Measurements from ENCODE around the gene ATP11B. TPM values are rescaled to one million over a fixed set of nuclear protein-coding genes. Genes with fewer than 3 reads are reported as not detected.
A peak's percentile ranks its signal among the peaks of the same experiment; 100 is the strongest.

ATP11B gene
- total and polyA plus RNA-seq, 5 donors from 2014 or later = 26.8 to 151 (median 39.5) TPM

- Histone ChIP-seq H3K4me3 (ENCODE audit: low read depth, low read length) (no peak overlapping the region), H3K27ac (ENCODE audit: insufficient read depth, low read length, poor library complexity, severe bottlenecking) (no peak overlapping the region), H3K36me3 (ENCODE audit: control insufficient read depth, insufficient read depth, low read length) (no peaks in the 10 kb centered on the region), H3K27me3 (ENCODE audit: control insufficient read depth, insufficient read depth, low read length) (no peaks in the 10 kb centered on the region), H3K9me3 (ENCODE audit: control insufficient read depth in 2 of 2, low read length in 2 of 2) (no peaks in the 10 kb centered on the region), H3K4me1 (ENCODE audit: control insufficient read depth, insufficient read depth, low read length, poor library complexity, severe bottlenecking) (peaks cover 12% of the 10 kb centered on the region)
- Mint-ChIP-seq H3K27me3 (no peaks in the 10 kb centered on the region), H3K36me3 (peaks cover 22% of the 10 kb centered on the region), H3K4me3 (peak overlapping the region in 1 of 4 donors; percentile 51), H3K4me1 (peaks cover 58 to 84% (median 61%) of the 10 kb centered on the region in 4 donors), H3K27ac (no peak overlapping the region), H3K9me3 (no peaks in the 10 kb centered on the region)
- DNase-seq (no peak), ATAC-seq (ENCODE audit: low read depth in 2 of 2) (no peak)
Measured at GRCh38 chr3:182808041-182808770, 14.9 kb downstream of the ATP11B start.

- H3K27ac Mint-ChIP-seq = no peak overlapping the region
Measured at GRCh38 chr3:182809531-182809930, 16.2 kb downstream of the ATP11B start.

GRCh38 chr3:182810574-182811268 is 17.4 kb downstream of the ATP11B start:
- peaks cover 17% of the 10 kb centered on the region for H3K36me3 Mint-ChIP-seq
- H3K4me3 Mint-ChIP-seq = peak overlapping the region in 1 of 4 donors; percentile 3
- peaks cover 41 to 80% (median 61%) of the 10 kb centered on the region in 4 donors for H3K4me1 Mint-ChIP-seq
- no peaks in the 10 kb centered on the region for H3K27me3 Mint-ChIP-seq
- peaks cover 21% of the 10 kb centered on the region for H3K4me1 ChIP-seq (ENCODE audit: control insufficient read depth, insufficient read depth, low read length, poor library complexity, severe bottlenecking)
- DNase-seq (no peak), ATAC-seq (ENCODE audit: low read depth in 2 of 2) (no peak)
- H3K27ac Mint-ChIP-seq = peak overlapping the region in 1 of 3 donors; percentile 30
- no peaks in the 10 kb centered on the region for H3K27me3 ChIP-seq (ENCODE audit: control insufficient read depth, insufficient read depth, low read length)
- H3K9me3 ChIP-seq (ENCODE audit: control insufficient read depth in 2 of 2, low read length in 2 of 2) = no peaks in the 10 kb centered on the region
- no peaks in the 10 kb centered on the region for H3K9me3 Mint-ChIP-seq
- H3K36me3 ChIP-seq (ENCODE audit: control insufficient read depth, insufficient read depth, low read length) = no peaks in the 10 kb centered on the region
- H3K27ac ChIP-seq (ENCODE audit: insufficient read depth, low read length, poor library complexity, severe bottlenecking) = no peak overlapping the region
- H3K4me3 ChIP-seq (ENCODE audit: low read depth, low read length) = no peak overlapping the region

More at GRCh38 chr3:182809531-182809930, 16.2 kb downstream of the ATP11B start:
- H3K27me3 ChIP-seq (ENCODE audit: control insufficient read depth, insufficient read depth, low read length) = no peaks in the 10 kb centered on the region
- H3K4me1 ChIP-seq (ENCODE audit: control insufficient read depth, insufficient read depth, low read length, poor library complexity, severe bottlenecking) = peaks cover 15% of the 10 kb centered on the region
- H3K4me1 Mint-ChIP-seq = peaks cover 47 to 78% (median 59%) of the 10 kb centered on the region in 4 donors
- H3K9me3 Mint-ChIP-seq = no peaks in the 10 kb centered on the region
- ATAC-seq (ENCODE audit: low read depth in 2 of 2) (no peak), DNase-seq (no peak)
- H3K9me3 ChIP-seq (ENCODE audit: control insufficient read depth in 2 of 2, low read length in 2 of 2) = no peaks in the 10 kb centered on the region
- H3K27me3 Mint-ChIP-seq = no peaks in the 10 kb centered on the region
- no peak overlapping the region for H3K4me3 ChIP-seq (ENCODE audit: low read depth, low read length)
- peaks cover 21% of the 10 kb centered on the region for H3K36me3 Mint-ChIP-seq
- H3K36me3 ChIP-seq (ENCODE audit: control insufficient read depth, insufficient read depth, low read length) = no peaks in the 10 kb centered on the region
- H3K4me3 Mint-ChIP-seq = no peak overlapping the region
- no peak overlapping the region for H3K27ac ChIP-seq (ENCODE audit: insufficient read depth, low read length, poor library complexity, severe bottlenecking)

- peaks cover 43 to 81% (median 64%) of the 10 kb centered on the region in 4 donors for H3K4me1 Mint-ChIP-seq
- peaks cover 26% of the 10 kb centered on the region for H3K4me1 ChIP-seq (ENCODE audit: control insufficient read depth, insufficient read depth, low read length, poor library complexity, severe bottlenecking)
- no peak overlapping the region for H3K4me3 Mint-ChIP-seq
- no peak overlapping the region for H3K27ac ChIP-seq (ENCODE audit: insufficient read depth, low read length, poor library complexity, severe bottlenecking)
- H3K27me3 ChIP-seq (ENCODE audit: control insufficient read depth, insufficient read depth, low read length) = no peaks in the 10 kb centered on the region
- H3K27ac Mint-ChIP-seq = no peak overlapping the region
- ATAC-seq (ENCODE audit: low read depth in 2 of 2) (no peak), DNase-seq (no peak)
- H3K27me3 Mint-ChIP-seq = no peaks in the 10 kb centered on the region
- H3K4me3 ChIP-seq (ENCODE audit: low read depth, low read length) = no peak overlapping the region
- H3K36me3 ChIP-seq (ENCODE audit: control insufficient read depth, insufficient read depth, low read length) = no peaks in the 10 kb centered on the region
- H3K36me3 Mint-ChIP-seq = peaks cover 17% of the 10 kb centered on the region
- no peaks in the 10 kb centered on the region for H3K9me3 Mint-ChIP-seq
- no peaks in the 10 kb centered on the region for H3K9me3 ChIP-seq (ENCODE audit: control insufficient read depth in 2 of 2, low read length in 2 of 2)
Measured at GRCh38 chr3:182811269-182811596, 17.9 kb downstream of the ATP11B start.

- Mint-ChIP-seq H3K4me1 (peaks cover 43 to 79% (median 62%) of the 10 kb centered on the region in 4 donors), H3K36me3 (peaks cover 17% of the 10 kb centered on the region), H3K27ac (no peak overlapping the region), H3K4me3 (no peak overlapping the region), H3K9me3 (no peaks in the 10 kb centered on the region), H3K27me3 (no peaks in the 10 kb centered on the region)
- no peak for DNase-seq
- Histone ChIP-seq H3K36me3 (ENCODE audit: control insufficient read depth, insufficient read depth, low read length) (no peaks in the 10 kb centered on the region), H3K9me3 (ENCODE audit: control insufficient read depth in 2 of 2, low read length in 2 of 2) (no peaks in the 10 kb centered on the region), H3K27me3 (ENCODE audit: control insufficient read depth, insufficient read depth, low read length) (no peaks in the 10 kb centered on the region), H3K4me1 (ENCODE audit: control insufficient read depth, insufficient read depth, low read length, poor library complexity, severe bottlenecking) (peaks cover 21% of the 10 kb centered on the region), H3K4me3 (ENCODE audit: low read depth, low read length) (no peak overlapping the region), H3K27ac (ENCODE audit: insufficient read depth, low read length, poor library complexity, severe bottlenecking) (no peak overlapping the region)
- ATAC-seq (ENCODE audit: low read depth in 2 of 2) = no peak
Measured at GRCh38 chr3:182812123-182812522, 18.8 kb downstream of the ATP11B start.

GRCh38 chr3:182814419-182815062 is 21.2 kb downstream of the ATP11B start:
- Mint-ChIP-seq H3K27me3 (no peaks in the 10 kb centered on the region), H3K4me3 (peak overlapping the region in 1 of 4 donors; percentile 9), H3K9me3 (no peaks in the 10 kb centered on the region), H3K27ac (peak overlapping the region; percentile 48 to 80 (median 79)), H3K36me3 (peaks cover 10% of the 10 kb centered on the region), H3K4me1 (peaks cover 45 to 80% (median 59%) of the 10 kb centered on the region in 4 donors)
- no peaks in the 10 kb centered on the region for H3K9me3 ChIP-seq (ENCODE audit: control insufficient read depth in 2 of 2, low read length in 2 of 2)
- no peak overlapping the region for H3K27ac ChIP-seq (ENCODE audit: insufficient read depth, low read length, poor library complexity, severe bottlenecking)
- no peak for ATAC-seq (ENCODE audit: low read depth in 2 of 2)
- no peak overlapping the region for H3K4me3 ChIP-seq (ENCODE audit: low read depth, low read length)
- H3K27me3 ChIP-seq (ENCODE audit: control insufficient read depth, insufficient read depth, low read length) = no peaks in the 10 kb centered on the region
- H3K4me1 ChIP-seq (ENCODE audit: control insufficient read depth, insufficient read depth, low read length, poor library complexity, severe bottlenecking) = peaks cover 18% of the 10 kb centered on the region
- DNase-seq = no peak
- H3K36me3 ChIP-seq (ENCODE audit: control insufficient read depth, insufficient read depth, low read length) = no peaks in the 10 kb centered on the region

GRCh38 chr3:182816181-182816580 is 22.9 kb downstream of the ATP11B start:
- Mint-ChIP-seq H3K36me3 (peaks cover 9% of the 10 kb centered on the region), H3K27me3 (no peaks in the 10 kb centered on the region), H3K4me3 (no peak overlapping the region), H3K4me1 (peaks cover 48 to 80% (median 61%) of the 10 kb centered on the region in 4 donors), H3K9me3 (no peaks in the 10 kb centered on the region), H3K27ac (no peak overlapping the region)
- Histone ChIP-seq H3K27me3 (ENCODE audit: control insufficient read depth, insufficient read depth, low read length) (no peaks in the 10 kb centered on the region), H3K4me3 (ENCODE audit: low read depth, low read length) (no peak overlapping the region), H3K9me3 (ENCODE audit: control insufficient read depth in 2 of 2, low read length in 2 of 2) (no peaks in the 10 kb centered on the region), H3K36me3 (ENCODE audit: control insufficient read depth, insufficient read depth, low read length) (peaks cover 11% of the 10 kb centered on the region), H3K27ac (ENCODE audit: insufficient read depth, low read length, poor library complexity, severe bottlenecking) (no peak overlapping the region), H3K4me1 (ENCODE audit: control insufficient read depth, insufficient read depth, low read length, poor library complexity, severe bottlenecking) (peaks cover 18% of the 10 kb centered on the region)
- no peak for DNase-seq
- ATAC-seq (ENCODE audit: low read depth in 2 of 2) = no peak
